ENCODE data around the gene CASP8AP2.
"Not testable (repeated sequence)": the region's sequence is repeated elsewhere in the genome, so short reads cannot be mapped to it uniquely, and the experiment has no call there.

Gene CASP8AP2

GRCh38 chr6:89887452-89888137, 57.9 kb downstream of the CASP8AP2 start:
- FAIRE-seq (no peak), DNase-seq (ENCODE audit: low spot score) (no peak)

- DNase-seq (ENCODE audit: low spot score) (no peak), FAIRE-seq (no peak)
Measured at GRCh38 chr6:89888138-89888514, 58.4 kb downstream of the CASP8AP2 start.

GRCh38 chr6:89888871-89889270, 59.2 kb downstream of the CASP8AP2 start:
- no peak for DNase-seq (ENCODE audit: low spot score)
- FAIRE-seq: no peak

GRCh38 chr6:89890845-89891528, 61.3 kb downstream of the CASP8AP2 start:
- not testable (repeated sequence) for FAIRE-seq; DNase-seq (ENCODE audit: low spot score)

GRCh38 chr6:89892577-89892976, 62.9 kb downstream of the CASP8AP2 start:
- not testable (repeated sequence) for FAIRE-seq; DNase-seq (ENCODE audit: low spot score)

GRCh38 chr6:89894169-89894568, 64.5 kb downstream of the CASP8AP2 start, which contains the start of gene GJA10:
Gene GJA10 (plus strand): TSS chr6:89894469. CDS start chr6:89894469, 0 bp downstream.
- DNase-seq (ENCODE audit: low spot score): no peak
- FAIRE-seq: no peak

- FAIRE-seq: no peak
- no peak for DNase-seq (ENCODE audit: low spot score)
Measured at GRCh38 chr6:89895276-89895874, 65.7 kb downstream of the CASP8AP2 start.

GRCh38 chr6:89910001-89910901, 80.6 kb downstream of the CASP8AP2 start:
- FAIRE-seq; DNase-seq (ENCODE audit: low spot score): not testable (repeated sequence)

- FAIRE-seq (no peak), DNase-seq (ENCODE audit: low spot score) (no peak)
Measured at GRCh38 chr6:89910902-89911240, 81.2 kb downstream of the CASP8AP2 start.

GRCh38 chr6:89916136-89916920, 86.6 kb downstream of the CASP8AP2 start:
- DNase-seq (ENCODE audit: low spot score): no peak
- no peak for FAIRE-seq

- DNase-seq (ENCODE audit: low spot score) (no peak), FAIRE-seq (no peak)
Measured at GRCh38 chr6:89917216-89917615, 87.5 kb downstream of the CASP8AP2 start.

- no peak for DNase-seq (ENCODE audit: low spot score)
- no peak for FAIRE-seq
Measured at GRCh38 chr6:89917801-89918366, 88.2 kb downstream of the CASP8AP2 start.

All from RCC 7860 (cell line).